HG03108 (cell line): ENCODE data around the gene EBLN2.
A peak's percentile ranks its signal among the peaks of the same experiment; 100 is the strongest.
"Not testable (repeated sequence)": the region's sequence is repeated elsewhere in the genome, so short reads cannot be mapped to it uniquely, and the experiment has no call there.

Experiments used
- ATAC-seq: cut with Tn5 transposase; IDR thresholded peaks from one replicate; pipeline ENCODE4 v1.9.1; 2021; ENCODE audit warnings: moderate library complexity; ENCODE audit not compliant: unreplicated experiment

Gene EBLN2

DNA sequence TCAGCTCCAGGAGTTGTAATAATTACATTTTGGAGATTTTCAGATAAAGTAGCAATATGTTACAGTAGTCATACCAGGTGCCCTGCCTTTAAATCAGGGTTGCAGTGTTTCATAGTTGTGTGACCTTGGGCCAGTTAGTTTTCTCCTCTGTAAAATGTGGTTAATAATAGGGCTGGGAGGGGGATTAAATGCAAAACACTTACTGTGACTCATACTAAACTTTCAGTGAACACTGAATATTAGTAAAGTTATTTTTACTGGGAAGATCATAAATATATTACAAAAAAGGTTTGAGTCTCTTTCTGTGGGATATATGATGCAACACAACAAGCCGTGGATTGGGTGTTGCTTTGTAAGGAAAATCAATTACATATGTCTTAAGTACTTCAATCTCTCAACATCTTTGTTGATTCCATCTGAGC is 1.1 kb upstream of the EBLN2 start:
- ATAC-seq = no peak

GRCh38 chr3:73066243-73066642 is 4.8 kb downstream of the EBLN2 start:
- ATAC-seq = not testable (repeated sequence)

GRCh38 chr3:73068419-73068818 is 7.0 kb downstream of the EBLN2 start:
- no peak for ATAC-seq

DNA sequence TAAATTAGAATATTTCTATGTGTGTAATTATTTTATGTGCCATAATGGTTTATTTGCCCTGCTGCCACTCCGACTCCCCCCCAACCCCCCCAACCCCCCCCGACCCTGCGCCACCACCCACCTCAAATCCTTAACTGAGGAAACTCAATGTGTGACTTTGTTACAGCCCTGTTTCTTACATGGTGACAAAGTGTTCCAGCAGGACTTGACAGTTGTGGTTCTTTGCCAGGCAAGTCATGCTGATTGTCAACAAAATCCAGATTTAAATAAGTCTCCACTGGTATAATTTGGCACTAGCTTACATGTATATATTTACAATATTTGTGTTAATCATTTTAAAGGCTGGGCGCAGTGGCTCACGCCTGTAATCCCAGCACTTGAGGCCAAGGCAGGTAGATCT is 7.7 kb downstream of the EBLN2 start:
- no peak for ATAC-seq

- ATAC-seq = no peak
These were observed 8.5 kb downstream of the EBLN2 start for GRCh38 chr3:73069775-73070444.

DNA sequence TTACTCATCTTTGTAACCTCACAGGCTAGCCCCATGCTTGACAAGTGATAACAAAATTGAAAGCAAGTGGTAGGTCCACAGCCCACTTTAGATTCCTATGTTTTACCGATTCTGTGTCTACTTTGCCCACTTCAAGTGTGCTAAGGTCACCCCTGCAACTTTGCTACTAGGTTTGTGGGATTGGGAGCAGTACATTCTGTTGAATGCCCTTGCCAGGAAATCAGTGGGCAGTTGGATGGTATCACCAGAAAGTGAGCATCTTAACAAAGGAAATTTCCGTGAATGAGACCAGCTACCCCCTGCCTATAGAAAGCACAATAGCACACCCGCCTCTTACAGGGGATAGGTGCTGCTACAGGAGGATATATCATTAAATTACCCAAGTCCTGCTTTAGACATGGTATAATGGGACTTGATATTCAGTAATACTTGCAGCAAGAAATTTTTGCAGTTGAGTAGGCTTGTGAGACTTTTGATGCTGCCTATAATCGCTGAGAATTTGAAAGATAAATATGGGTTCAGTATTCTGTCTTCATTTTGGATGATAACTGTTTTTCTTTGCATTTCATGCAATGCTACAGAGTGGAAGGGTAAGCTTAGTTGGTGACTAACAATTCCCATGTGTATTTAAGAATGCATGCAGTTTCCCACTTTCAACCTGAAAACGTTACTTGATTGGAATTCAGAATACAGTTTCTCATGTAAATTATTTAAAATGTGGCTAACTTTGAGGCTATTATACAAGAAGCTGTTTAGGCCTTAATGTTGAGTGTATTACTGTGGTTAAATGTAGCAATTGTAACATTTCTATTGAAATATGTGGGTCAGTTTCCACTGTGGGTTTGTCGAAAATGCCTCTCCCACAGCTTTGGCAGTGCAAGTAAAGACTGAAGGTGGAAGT is 9.5 kb downstream of the EBLN2 start:
- ATAC-seq = no peak

- ATAC-seq = no peak
These were observed 10.5 kb downstream of the EBLN2 start for GRCh38 chr3:73071952-73072351.

GRCh38 chr3:73072634-73073033 is 11.2 kb downstream of the EBLN2 start:
- no peak for ATAC-seq

- no peak for ATAC-seq
These were observed 11.7 kb downstream of the EBLN2 start for GRCh38 chr3:73073091-73073707.

GRCh38 chr3:73074781-73075180 is 13.3 kb downstream of the EBLN2 start:
- ATAC-seq = no peak

- no peak for ATAC-seq
These were observed 18.9 kb downstream of the EBLN2 start for GRCh38 chr3:73080216-73080966.

DNA sequence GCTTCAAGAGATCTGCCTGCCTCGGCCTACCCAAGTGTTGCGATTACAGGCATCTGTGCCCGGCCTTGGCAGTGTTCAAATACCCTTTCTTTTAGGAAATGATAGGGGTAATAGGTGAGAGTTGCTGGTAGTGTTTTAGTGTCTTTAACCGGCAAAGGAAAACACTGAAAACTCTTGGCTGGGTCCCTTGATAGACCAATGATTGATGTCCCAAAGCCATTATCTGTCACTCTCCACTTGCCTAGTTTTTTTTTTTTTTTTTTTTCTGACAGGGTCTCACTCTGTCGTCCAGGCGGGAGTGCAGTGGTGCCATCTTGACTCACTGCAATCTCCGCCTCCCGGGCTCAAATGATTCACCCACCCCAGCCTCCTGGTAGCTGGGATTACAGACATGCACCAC is 19.7 kb downstream of the EBLN2 start:
- no peak for ATAC-seq

DNA sequence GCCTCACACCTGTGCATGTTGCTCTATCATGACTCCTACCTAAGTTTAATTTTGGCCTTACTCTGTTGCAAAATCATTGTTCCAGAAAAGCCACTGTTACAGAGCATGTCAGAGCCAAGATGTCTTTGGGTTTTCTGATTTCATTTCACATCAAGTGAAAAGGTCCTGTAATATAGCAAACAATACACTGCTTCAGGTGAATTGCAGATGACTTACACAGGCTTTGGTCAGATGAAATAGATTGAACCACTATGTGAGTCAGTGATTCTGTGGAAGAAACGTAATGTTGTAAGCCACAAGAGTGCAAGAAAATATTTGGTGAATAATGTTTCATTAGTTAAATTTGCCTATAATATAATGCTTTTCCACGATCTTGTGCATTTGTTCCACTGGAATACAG is 22.7 kb downstream of the EBLN2 start:
- no peak for ATAC-seq

DNA sequence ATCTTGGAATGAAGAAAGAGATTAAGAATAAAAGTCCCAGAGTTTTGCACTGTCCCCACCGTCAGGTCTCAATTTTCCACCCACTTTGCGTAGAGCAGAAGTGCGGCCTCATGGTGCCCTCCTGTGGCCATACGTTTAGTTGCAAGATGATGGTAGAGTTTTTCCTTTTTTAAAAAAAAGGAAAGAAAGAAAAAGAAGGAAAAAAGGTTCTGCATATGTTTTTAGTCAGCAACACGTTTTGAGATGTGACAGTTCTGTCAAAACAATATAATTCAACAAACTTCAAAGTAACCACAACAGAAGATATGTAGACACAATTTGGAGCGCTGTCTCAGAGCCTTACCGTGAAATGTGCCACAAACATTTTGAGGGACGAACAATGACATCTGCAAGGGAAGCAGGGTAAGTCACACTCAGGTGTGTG is 24.6 kb downstream of the EBLN2 start:
- ATAC-seq = no peak

DNA sequence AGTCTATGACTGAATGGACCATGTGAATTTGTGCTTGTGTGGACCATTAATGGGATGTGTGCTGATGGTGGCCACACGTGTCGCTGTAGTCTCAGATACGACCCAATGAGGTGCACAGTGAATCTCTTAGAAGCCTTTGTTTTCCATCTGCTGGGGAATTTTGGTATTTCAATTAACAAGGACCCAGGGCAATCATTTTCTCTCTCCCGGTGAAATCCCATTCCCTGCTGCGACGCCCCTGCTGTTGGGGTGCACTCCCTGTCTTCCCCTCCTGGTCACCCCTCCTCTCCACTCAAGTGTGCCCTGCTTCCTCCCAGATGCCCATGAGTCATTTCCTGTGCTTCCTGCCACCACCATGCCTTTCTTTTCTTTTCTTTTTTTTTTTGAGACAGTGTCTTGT is 32.7 kb downstream of the EBLN2 start:
- ATAC-seq = no peak

DNA sequence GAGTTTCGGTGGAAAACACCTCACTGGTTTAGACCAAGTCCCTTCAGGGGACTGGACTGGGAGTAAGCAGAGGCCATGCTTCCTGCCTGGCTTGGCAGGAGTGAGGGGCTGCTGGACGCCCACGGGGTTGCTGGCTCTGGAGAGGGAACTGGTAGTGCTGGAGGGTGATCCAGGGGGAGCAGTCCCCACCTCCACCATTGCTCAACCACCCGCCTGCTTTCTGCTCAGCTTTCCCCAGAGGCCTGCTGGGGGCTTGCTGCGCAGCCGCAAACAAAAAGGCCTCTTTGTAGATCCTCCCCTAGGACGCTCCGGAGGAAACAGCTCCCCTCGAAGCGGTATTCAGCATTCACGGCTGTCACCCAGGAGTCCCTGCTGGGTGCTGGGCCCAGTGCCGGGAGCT is 33.5 kb downstream of the EBLN2 start:
- ATAC-seq = no peak

GRCh38 chr3:73096169-73096568 is 34.7 kb downstream of the EBLN2 start:
- no peak for ATAC-seq

- ATAC-seq = no peak
These were observed 36.6 kb downstream of the EBLN2 start for GRCh38 chr3:73098026-73098425.

- no peak for ATAC-seq
These were observed 37.4 kb downstream of the EBLN2 start for GRCh38 chr3:73098873-73099272.

DNA sequence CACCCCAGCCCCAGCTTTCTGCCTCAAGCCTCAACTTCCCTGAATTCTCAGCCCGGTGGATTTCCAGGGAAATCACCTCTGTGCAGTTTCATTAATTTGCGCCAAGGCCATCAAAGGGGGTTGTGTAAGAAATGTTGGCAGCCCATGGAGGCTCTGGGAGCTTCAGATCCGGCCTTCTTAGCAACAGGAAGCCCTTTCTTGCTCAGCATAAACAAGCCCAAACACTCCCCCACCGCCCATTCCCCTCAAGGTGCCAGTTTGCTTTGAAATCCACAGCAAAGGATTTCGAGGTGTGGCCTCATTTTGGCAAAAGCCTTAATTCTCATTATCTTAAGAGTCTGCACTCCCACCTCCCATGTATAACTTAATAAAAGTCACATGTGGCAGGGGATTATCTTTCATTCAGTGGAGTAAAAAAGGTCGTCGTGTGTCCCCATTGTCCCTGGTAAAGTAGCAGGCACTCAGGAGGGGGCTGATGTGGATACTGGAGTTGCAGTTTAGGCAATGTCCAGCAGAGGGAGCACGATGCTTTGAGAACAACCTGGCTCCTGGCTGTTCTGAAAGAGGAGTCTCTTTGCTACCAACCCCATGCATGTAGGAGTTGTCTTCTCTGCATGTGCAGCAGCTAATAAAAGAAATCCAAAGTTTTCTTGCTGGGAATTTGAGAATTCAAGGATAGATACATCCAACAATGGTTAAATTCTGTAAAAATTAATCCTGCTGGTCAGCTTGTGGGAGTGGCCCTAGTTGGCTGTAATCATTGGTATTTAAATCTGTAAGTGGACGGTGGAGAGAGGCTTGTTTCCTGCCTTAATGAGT is 39.5 kb downstream of the EBLN2 start:
- peak; percentile 71 for ATAC-seq
